Measurements from ENCODE around the gene HES3.

GRCh38 chr1:6265151-6265550 lies 21.2 kb downstream of the HES3 start:
- TF ChIP-seq CTCF (conservative IDR thresholded peaks at IDR 0.05; ENCODE audit: low read length) (no peak), EZH2phosphoT487 (IDR thresholded peaks at IDR 0.05; ENCODE audit: borderline replicate concordance, low read depth, low read length) (no peak)
